OCI-LY7 (cell line): Measurements from ENCODE around the gene NSD1. TPM values are rescaled to one million over a fixed set of nuclear protein-coding genes. Genes with fewer than 3 reads are reported as not detected.

Source experiments
- BruUV-seq: library from RNA; stranded (reverse); fragments of 400-500 nt; replicated peaks from 2 replicates; lab custom pipeline; 2021; lab: Mats Ljungman, UMichigan
- CTCF ChIA-PET: fragments of 300-600 bp; sonication (Branson Sonifier 250); formaldehyde crosslinking; loops from one replicate; lab custom pipeline; 2022; ENCODE audit warnings: antibody characterized with exemption; ENCODE audit not compliant: unreplicated experiment; lab: Charles Lee
- POLR2A ChIA-PET: fragments of 300-600 bp; sonication (Branson Sonifier 250); formaldehyde crosslinking; loops from one replicate; lab custom pipeline; 2022; ENCODE audit warnings: antibody characterized with exemption; lab: Charles Lee
- DNase-seq: peaks from one replicate; pipeline ENCODE4 v3.0.0-alpha.2; 2015; ENCODE audit warnings: low spot score
- H2AFZ ChIP-seq: fragments of 200-600 bp; sonication (generic), shearing (Covaris generic); 2 replicates; pipeline ENCODE4 v1.6.1; 2014; ENCODE audit warnings: mild to moderate bottlenecking, antibody characterized with exemption, low read length, moderate library complexity
- H3K27ac ChIP-seq: fragments of 200-600 bp; sonication (generic); 2 replicates; pipeline ENCODE4 v1.5.1; 2014; ENCODE audit warnings: mixed run types, low read depth, mild to moderate bottlenecking, moderate library complexity, low read length, inconsistent platforms; ENCODE audit not compliant: poor library complexity, severe bottlenecking
- H3K36me3 ChIP-seq: fragments of 200-600 bp; sonication (generic); 2 replicates; pipeline ENCODE4 v1.6.1; 2014; ENCODE audit warnings: mild to moderate bottlenecking, antibody characterized with exemption, low read length, moderate library complexity, mixed read lengths; ENCODE audit not compliant: insufficient read depth
- H3K4me1 ChIP-seq: fragments of 200-600 bp; sonication (generic); 2 replicates; pipeline ENCODE4 v1.5.1; 2014; ENCODE audit warnings: mild to moderate bottlenecking, low read length; ENCODE audit not compliant: insufficient read depth, poor library complexity, severe bottlenecking
- H3K4me2 ChIP-seq: fragments of 200-600 bp; sonication (generic); 2 replicates; pipeline ENCODE4 v1.6.1; 2014; ENCODE audit warnings: mild to moderate bottlenecking, low read length
- H3K4me3 ChIP-seq: fragments of 200-600 bp; sonication (generic); 2 replicates; pipeline ENCODE4 v1.5.1; 2014; ENCODE audit warnings: mild to moderate bottlenecking, low read depth, low read length; ENCODE audit not compliant: poor library complexity, severe bottlenecking
- H3K79me2 ChIP-seq: fragments of 200-600 bp; sonication (generic); 2 replicates; pipeline ENCODE4 v1.6.1; 2016; ENCODE audit warnings: low read depth, mild to moderate bottlenecking, low read length, moderate library complexity, mixed read lengths; ENCODE audit not compliant: insufficient read depth
- H3K9me2 ChIP-seq: fragments of 200-600 bp; sonication (generic); 2 replicates; pipeline ENCODE4 v1.6.1; 2016; ENCODE audit warnings: mild to moderate bottlenecking, low read length, mixed read lengths; ENCODE audit not compliant: insufficient read depth
- H3K9me3 ChIP-seq: fragments of 200-600 bp; sonication (generic); 2 replicates; pipeline ENCODE4 v1.6.1; 2014; ENCODE audit warnings: mild to moderate bottlenecking, mixed run types, low read length, mixed read lengths
- H4K20me1 ChIP-seq: fragments of 200-600 bp; sonication (generic); 2 replicates; pipeline ENCODE4 v1.6.1; 2014; ENCODE audit warnings: mild to moderate bottlenecking, antibody characterized with exemption, low read length, moderate library complexity, mixed read lengths; ENCODE audit not compliant: insufficient read depth
- CTCF ChIP-seq: fragments of 200-600 bp; sonication (generic); conservative IDR thresholded peaks from 2 replicates; pipeline ENCODE4 v1.5.1; 2014; ENCODE audit warnings: mild to moderate bottlenecking, antibody characterized with exemption, low read length, moderate library complexity, mixed read lengths
- EZH2phosphoT487 ChIP-seq: fragments of 200-600 bp; sonication (generic); IDR thresholded peaks from 2 replicates; pipeline ENCODE4 v1.6.1; 2018; ENCODE audit warnings: low read depth, borderline replicate concordance, mild to moderate bottlenecking, mixed run types, antibody characterized with exemption, low read length, moderate library complexity, mixed read lengths
- intact Hi-C: fragments of 100-400 bp; cut with micrococcal nuclease; formaldehyde crosslinking; loops from one replicate; pipeline ENCODE4 v1.10.0; 2022; ENCODE audit not compliant: unreplicated experiment
- total RNA-seq, 2 experiments: library from RNA; depleted of rRNA in 1 of 2; stranded (reverse); fragments of >200 nt in 1 of 2; shearing (Covaris generic) in 1 of 2; gene quantifications; 2 replicates each; pipeline ENCODE4 v1.2.3, GENCODE V29; 2014 to 2022

The NSD1 gene
- total RNA-seq, 2 experiments from 2014 or later, result 64.3 to 142 TPM

GRCh38 chr5:177276886-177277285, 143.3 kb downstream of the NSD1 start:
- no peak for TF ChIP-seq EZH2phosphoT487
- TF ChIP-seq CTCF, result no peak
- Histone ChIP-seq H3K4me3 (no peak overlapping the region), H3K9me3 (no peaks in the 10 kb centered on the region), H3K27ac (no peak overlapping the region), H3K79me2 (no peaks in the 10 kb centered on the region), H3K4me1 (no peaks in the 10 kb centered on the region), H3K36me3 (peaks cover 92% of the 10 kb centered on the region), H3K9me2 (no peaks in the 10 kb centered on the region), H4K20me1 (no peaks in the 10 kb centered on the region), H3K4me2 (no peak overlapping the region), H2AFZ (no peak overlapping the region)
- POLR2A ChIA-PET, result interaction anchor here (1.2 to 1.3 kb wide), 2 partner anchors 22 to 116 kb away, joined by 3 read pairs; no protein-coding TSS in a partner anchor
- BruUV-seq, result no TSS peak
- CTCF ChIA-PET, result no interaction called here
- intact Hi-C loops, result no loop called here
- no peak for DNase-seq

- BruUV-seq, result no TSS peak
- DNase-seq, result no peak
- intact Hi-C loops, result no loop called here
- Histone ChIP-seq H3K4me2 (no peak overlapping the region), H3K36me3 (peaks cover 92% of the 10 kb centered on the region), H3K4me1 (peaks cover 29% of the 10 kb centered on the region), H3K27ac (no peak overlapping the region), H3K9me3 (no peaks in the 10 kb centered on the region), H2AFZ (no peak overlapping the region), H3K4me3 (no peak overlapping the region), H3K9me2 (no peaks in the 10 kb centered on the region), H3K79me2 (no peaks in the 10 kb centered on the region), H4K20me1 (no peaks in the 10 kb centered on the region)
- CTCF ChIA-PET, result no interaction called here
- POLR2A ChIA-PET, result no interaction called here
- TF ChIP-seq EZH2phosphoT487 (no peak), CTCF (no peak)
Measured at GRCh38 chr5:177288191-177288590, 154.6 kb downstream of the NSD1 start.

- Histone ChIP-seq H3K9me2 (no peaks in the 10 kb centered on the region), H3K4me3 (peak overlapping the region; percentile 37), H3K9me3 (no peaks in the 10 kb centered on the region), H3K27ac (peak overlapping the region; percentile 93), H4K20me1 (no peaks in the 10 kb centered on the region), H3K36me3 (peaks cover 95% of the 10 kb centered on the region), H2AFZ (no peak overlapping the region), H3K4me1 (peaks cover 29% of the 10 kb centered on the region), H3K79me2 (no peaks in the 10 kb centered on the region), H3K4me2 (peak overlapping the region; percentile 66)
- DNase-seq, result peak; percentile 85
- BruUV-seq, result no TSS peak
- POLR2A ChIA-PET, result interaction anchor here (0.6 kb wide), 1 partner anchor 114 kb away, joined by 3 read pairs; no protein-coding TSS in a partner anchor
- intact Hi-C loops, result loop anchor here (1.0 kb wide), 1 partner anchor 178 kb away; no protein-coding TSS in a partner anchor
- TF ChIP-seq CTCF (no peak), EZH2phosphoT487 (no peak)
- CTCF ChIA-PET, result interaction anchor here (0.6 kb wide), 1 partner anchor 220 kb away, joined by 3 read pairs; no protein-coding TSS in a partner anchor
Measured at GRCh38 chr5:177290816-177291596, 157.4 kb downstream of the NSD1 start.
